ENCODE data around the gene WNT9A. TPM values are rescaled to one million over a fixed set of nuclear protein-coding genes. Genes with fewer than 3 reads are reported as not detected.

The WNT9A gene
- total RNA-seq, 1 experiment from 2014 or later = 0.24 TPM

DNA sequence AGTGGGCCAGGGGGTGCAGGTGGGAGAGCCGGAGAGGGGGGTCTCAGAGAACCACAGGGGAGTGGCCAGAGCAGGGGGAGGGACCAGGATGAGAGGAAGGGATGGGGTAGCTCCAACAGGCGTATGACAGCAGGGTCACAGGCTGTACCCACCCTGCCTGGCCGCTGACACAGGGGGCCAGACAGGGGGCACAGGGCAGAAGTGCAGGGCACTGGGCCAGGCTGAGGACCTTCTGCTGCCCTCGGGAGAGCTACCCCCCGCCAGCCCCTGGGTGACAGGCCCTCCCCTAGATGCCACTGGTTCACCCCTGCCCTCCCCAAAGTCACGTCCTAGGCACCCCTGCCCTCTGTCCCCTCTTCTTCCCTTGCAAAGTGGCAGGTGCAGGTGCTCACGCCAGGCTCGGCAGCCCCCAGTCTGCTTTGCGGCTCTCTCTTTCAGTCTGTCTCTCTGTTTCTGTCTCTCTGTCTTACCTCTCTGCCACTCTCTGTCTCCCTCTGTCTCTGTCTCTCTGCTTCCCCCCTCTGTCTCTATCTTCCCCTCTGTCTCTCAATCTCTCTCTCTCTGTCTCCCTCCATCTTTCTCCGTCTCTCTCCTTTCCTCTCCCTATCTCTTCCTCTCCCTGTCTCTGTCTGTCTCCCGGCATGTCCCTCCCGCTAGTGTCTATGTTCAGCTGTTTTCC, 48.5 kb downstream of the WNT9A start:
- TF ChIP-seq, protein P1, sequence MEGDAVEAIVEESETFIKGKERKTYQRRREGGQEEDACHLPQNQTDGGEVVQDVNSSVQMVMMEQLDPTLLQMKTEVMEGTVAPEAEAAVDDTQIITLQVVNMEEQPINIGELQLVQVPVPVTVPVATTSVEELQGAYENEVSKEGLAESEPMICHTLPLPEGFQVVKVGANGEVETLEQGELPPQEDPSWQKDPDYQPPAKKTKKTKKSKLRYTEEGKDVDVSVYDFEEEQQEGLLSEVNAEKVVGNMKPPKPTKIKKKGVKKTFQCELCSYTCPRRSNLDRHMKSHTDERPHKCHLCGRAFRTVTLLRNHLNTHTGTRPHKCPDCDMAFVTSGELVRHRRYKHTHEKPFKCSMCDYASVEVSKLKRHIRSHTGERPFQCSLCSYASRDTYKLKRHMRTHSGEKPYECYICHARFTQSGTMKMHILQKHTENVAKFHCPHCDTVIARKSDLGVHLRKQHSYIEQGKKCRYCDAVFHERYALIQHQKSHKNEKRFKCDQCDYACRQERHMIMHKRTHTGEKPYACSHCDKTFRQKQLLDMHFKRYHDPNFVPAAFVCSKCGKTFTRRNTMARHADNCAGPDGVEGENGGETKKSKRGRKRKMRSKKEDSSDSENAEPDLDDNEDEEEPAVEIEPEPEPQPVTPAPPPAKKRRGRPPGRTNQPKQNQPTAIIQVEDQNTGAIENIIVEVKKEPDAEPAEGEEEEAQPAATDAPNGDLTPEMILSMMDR (IDR thresholded peaks at IDR 0.05; ENCODE audit: unreplicated experiment) = no peak
- H3K4me1 Mint-ChIP-seq (ENCODE audit: low read depth, unreplicated experiment) = no peaks in the 10 kb centered on the region
- H3K27me3 Mint-ChIP-seq (ENCODE audit: unreplicated experiment) = peaks cover 41% of the 10 kb centered on the region
- CTCF ChIA-PET = no interaction called here
- no peak overlapping the region for H3K4me3 Mint-ChIP-seq (ENCODE audit: low read depth, unreplicated experiment)
- H3K36me3 Mint-ChIP-seq (ENCODE audit: insufficient read depth, unreplicated experiment) = no peaks in the 10 kb centered on the region
- H3K27ac Mint-ChIP-seq (ENCODE audit: unreplicated experiment) = no peak overlapping the region
- H3K9me3 Mint-ChIP-seq (ENCODE audit: low read depth, unreplicated experiment) = no peaks in the 10 kb centered on the region
- intact Hi-C loops (cut with micrococcal nuclease; ENCODE audit: unreplicated experiment) = no loop called here
- no TSS peak for BruUV-seq (replicated peaks)
- no peak for DNase-seq

DNA sequence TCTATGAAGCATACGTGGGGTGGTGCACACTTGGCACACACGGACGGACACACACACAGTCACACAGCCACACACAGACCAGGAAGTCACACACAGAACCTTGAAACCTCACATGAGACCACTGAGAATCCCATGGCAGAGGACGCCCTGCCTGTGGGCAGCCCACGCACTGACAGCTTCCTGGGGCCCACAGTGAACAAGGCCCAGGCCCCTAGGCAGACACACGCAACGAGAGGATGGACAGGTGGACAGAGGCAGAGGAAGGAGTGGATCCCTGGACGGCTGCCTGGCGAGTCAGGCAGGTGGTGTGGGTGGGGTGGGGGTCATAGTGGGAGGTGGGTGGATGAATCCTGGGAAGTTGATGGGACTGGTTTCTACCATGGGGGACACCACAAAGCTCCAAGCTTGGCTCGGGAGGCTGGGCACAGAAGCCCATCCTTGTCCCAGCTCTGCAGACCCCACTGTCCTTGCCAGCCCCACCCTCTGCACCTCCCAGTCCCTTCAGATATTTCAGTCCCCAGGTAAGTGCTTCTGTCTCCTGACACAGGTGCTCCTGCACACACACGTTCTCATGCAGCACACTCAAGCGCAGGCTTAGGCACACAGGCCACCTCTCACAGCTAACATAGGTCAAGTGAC, 49.1 kb downstream of the WNT9A start:
- BruUV-seq (replicated peaks) = no TSS peak
- Mint-ChIP-seq H3K4me1 (ENCODE audit: low read depth, unreplicated experiment) (no peaks in the 10 kb centered on the region), H3K36me3 (ENCODE audit: insufficient read depth, unreplicated experiment) (no peaks in the 10 kb centered on the region), H3K4me3 (ENCODE audit: low read depth, unreplicated experiment) (no peak overlapping the region), H3K27me3 (ENCODE audit: unreplicated experiment) (peaks cover 43% of the 10 kb centered on the region), H3K27ac (ENCODE audit: unreplicated experiment) (no peak overlapping the region), H3K9me3 (ENCODE audit: low read depth, unreplicated experiment) (no peaks in the 10 kb centered on the region)
- TF ChIP-seq, protein P1 (IDR thresholded peaks at IDR 0.05; ENCODE audit: unreplicated experiment) = no peak
- CTCF ChIA-PET = no interaction called here
- DNase-seq = no peak
- intact Hi-C loops (cut with micrococcal nuclease; ENCODE audit: unreplicated experiment) = no loop called here

DNA sequence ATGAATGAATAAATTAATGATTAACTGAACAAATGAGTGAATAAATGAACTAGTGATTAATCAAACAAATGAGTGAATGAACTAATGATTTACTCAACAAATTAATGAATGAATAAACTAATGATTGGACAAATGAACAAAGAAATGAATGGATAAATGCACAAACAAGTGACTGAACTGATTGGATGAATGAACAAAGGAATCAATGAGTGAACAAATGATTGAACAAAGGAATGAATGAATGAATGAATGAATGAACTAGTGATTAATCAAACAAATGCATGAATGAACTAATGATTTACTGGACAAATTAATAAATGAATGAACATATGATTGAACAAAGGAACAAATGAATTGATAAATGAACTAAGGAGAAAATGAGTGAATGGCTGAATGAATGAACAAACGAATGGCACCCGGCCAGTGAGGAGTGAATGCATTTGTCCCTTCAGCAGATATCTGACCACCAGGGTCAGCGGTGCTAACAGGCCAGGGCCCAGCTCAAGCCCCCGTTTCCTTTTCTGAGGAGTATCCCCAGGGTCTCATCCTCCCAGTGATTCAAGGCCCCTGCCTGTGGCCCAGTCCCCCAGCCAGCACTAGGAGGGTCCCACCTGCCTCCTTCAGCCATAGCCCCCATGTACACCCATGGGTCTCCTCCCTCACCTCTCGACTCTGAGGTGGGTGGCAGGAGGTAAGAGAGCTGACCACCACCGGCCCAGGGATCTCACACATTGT, 49.9 kb downstream of the WNT9A start:
- no peaks in the 10 kb centered on the region for H3K9me3 Mint-ChIP-seq (ENCODE audit: low read depth, unreplicated experiment)
- no peaks in the 10 kb centered on the region for H3K36me3 Mint-ChIP-seq (ENCODE audit: insufficient read depth, unreplicated experiment)
- intact Hi-C loops (cut with micrococcal nuclease; ENCODE audit: unreplicated experiment) = no loop called here
- no peaks in the 10 kb centered on the region for H3K4me1 Mint-ChIP-seq (ENCODE audit: low read depth, unreplicated experiment)
- BruUV-seq (replicated peaks) = no TSS peak
- no peak overlapping the region for H3K4me3 Mint-ChIP-seq (ENCODE audit: low read depth, unreplicated experiment)
- no peak overlapping the region for H3K27ac Mint-ChIP-seq (ENCODE audit: unreplicated experiment)
- CTCF ChIA-PET = interaction anchor here (0.5 kb wide), 1 partner anchor 94 kb away, joined by 4 read pairs; no protein-coding TSS in a partner anchor
- no peak for DNase-seq
- TF ChIP-seq, protein P1 (IDR thresholded peaks at IDR 0.05; ENCODE audit: unreplicated experiment) = no peak
- H3K27me3 Mint-ChIP-seq (ENCODE audit: unreplicated experiment) = peaks cover 50% of the 10 kb centered on the region

DNA sequence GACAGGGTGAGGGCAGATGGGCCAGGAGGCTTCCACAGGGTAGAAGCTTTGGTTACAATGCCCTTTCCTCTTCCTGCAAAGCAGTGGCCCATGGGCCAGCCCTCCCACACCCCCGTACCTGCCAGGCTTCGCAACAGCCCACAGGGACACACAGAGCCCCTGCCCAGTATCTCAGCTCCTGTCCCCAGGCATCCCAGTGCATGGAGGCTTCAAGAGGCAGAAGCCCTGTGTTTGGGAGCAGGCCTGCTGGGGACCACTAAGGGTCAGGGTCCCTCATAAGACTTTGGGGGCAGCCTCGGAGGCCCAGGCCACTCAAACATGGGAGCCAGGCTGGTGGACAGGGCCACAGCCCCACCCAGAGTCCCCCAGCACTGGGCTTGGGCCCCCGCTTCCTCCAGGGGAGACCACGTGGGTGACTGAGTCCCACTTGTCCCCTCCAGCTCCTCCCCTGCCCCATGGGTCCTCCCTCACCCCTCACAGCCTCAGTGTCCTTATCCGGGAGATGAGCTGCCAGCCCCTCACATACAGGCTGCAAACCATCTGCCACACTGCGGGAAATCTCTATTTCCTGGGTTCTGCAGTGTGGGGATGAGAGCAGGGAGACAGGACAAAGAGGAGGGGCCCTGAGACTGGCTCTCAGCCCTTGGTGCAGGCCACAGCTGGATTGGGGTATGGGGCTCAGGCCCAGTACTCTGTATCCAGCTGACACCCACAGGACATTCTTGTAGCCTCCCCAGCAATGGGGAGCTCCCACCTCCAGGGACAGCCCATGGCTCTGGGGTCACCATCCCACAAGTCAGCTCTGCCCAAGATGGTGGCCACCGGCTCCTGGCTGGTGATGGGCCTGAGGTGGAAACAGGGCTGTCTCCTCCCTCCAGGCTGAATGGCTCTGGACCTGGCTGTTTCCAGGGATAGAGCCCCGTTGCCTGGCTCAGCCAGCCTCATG, 50.7 kb downstream of the WNT9A start:
- no peaks in the 10 kb centered on the region for H3K4me1 Mint-ChIP-seq (ENCODE audit: low read depth, unreplicated experiment)
- TF ChIP-seq, protein P1 (IDR thresholded peaks at IDR 0.05; ENCODE audit: unreplicated experiment) = no peak
- no TSS peak for BruUV-seq (replicated peaks)
- CTCF ChIA-PET = interaction anchor here (0.5 to 0.9 kb wide), 2 partner anchors 9 to 93 kb away, joined by 4 read pairs; no protein-coding TSS in a partner anchor
- peaks cover 51% of the 10 kb centered on the region for H3K27me3 Mint-ChIP-seq (ENCODE audit: unreplicated experiment)
- no peak overlapping the region for H3K27ac Mint-ChIP-seq (ENCODE audit: unreplicated experiment)
- intact Hi-C loops (cut with micrococcal nuclease; ENCODE audit: unreplicated experiment) = no loop called here
- no peaks in the 10 kb centered on the region for H3K9me3 Mint-ChIP-seq (ENCODE audit: low read depth, unreplicated experiment)
- no peak overlapping the region for H3K4me3 Mint-ChIP-seq (ENCODE audit: low read depth, unreplicated experiment)
- peak; percentile 1 for DNase-seq
- no peaks in the 10 kb centered on the region for H3K36me3 Mint-ChIP-seq (ENCODE audit: insufficient read depth, unreplicated experiment)
